COLO829 (cell line): Measurements from ENCODE around the gene PITX1.
"Not testable (repeated sequence)": the region's sequence is repeated elsewhere in the genome, so short reads cannot be mapped to it uniquely, and the experiment has no call there.

Experiments
- DNase-seq: peaks from one replicate; pipeline ENCODE4 v3.0.0; 2012; ENCODE audit warnings: low spot score

PITX1 gene

GRCh38 chr5:135010502-135011354 is 23.3 kb downstream of the PITX1 start:
- DNase-seq = no peak

GRCh38 chr5:135009736-135010501 is 24.1 kb downstream of the PITX1 start:
- no peak for DNase-seq

GRCh38 chr5:135008981-135009735 is 24.9 kb downstream of the PITX1 start:
- no peak for DNase-seq

- DNase-seq = no peak
Observed at GRCh38 chr5:135008556-135008955, 25.5 kb downstream of the PITX1 start.

- no peak for DNase-seq
Observed at GRCh38 chr5:135007749-135008363, 26.2 kb downstream of the PITX1 start.

- no peak for DNase-seq
Observed at GRCh38 chr5:135007305-135007704, 26.7 kb downstream of the PITX1 start.

- DNase-seq = no peak
Observed at GRCh38 chr5:135005076-135005475, 29.0 kb downstream of the PITX1 start.

GRCh38 chr5:135004376-135004775 is 29.7 kb downstream of the PITX1 start:
- DNase-seq = no peak

- DNase-seq = not testable (repeated sequence)
Observed at GRCh38 chr5:134998068-134998467, 36.0 kb downstream of the PITX1 start.

- DNase-seq = no peak
Observed at GRCh38 chr5:134997015-134997414, 37.0 kb downstream of the PITX1 start.

GRCh38 chr5:134995850-134996402 is 38.1 kb downstream of the PITX1 start:
- no peak for DNase-seq

- DNase-seq = no peak
Observed at GRCh38 chr5:134994560-134995156, 39.4 kb downstream of the PITX1 start.

GRCh38 chr5:134993161-134993560 is 40.9 kb downstream of the PITX1 start:
- DNase-seq = no peak

- DNase-seq = no peak
Observed at GRCh38 chr5:134992148-134992547, 41.9 kb downstream of the PITX1 start.

- not testable (repeated sequence) for DNase-seq
Observed at GRCh38 chr5:134990183-134990582, 43.8 kb downstream of the PITX1 start.

GRCh38 chr5:134989266-134989830 is 44.7 kb downstream of the PITX1 start:
- no peak for DNase-seq

GRCh38 chr5:134982230-134982629 is 51.8 kb downstream of the PITX1 start:
- no peak for DNase-seq

- no peak for DNase-seq
Observed at GRCh38 chr5:134979416-134979815, 54.6 kb downstream of the PITX1 start.
